ENCODE results near the gene GID8. TPM values are rescaled to one million over a fixed set of nuclear protein-coding genes. Genes with fewer than 3 reads are reported as not detected.

GID8 gene
- total RNA-seq, 2 donors from 2014 or later, result 33.4 to 39.9 TPM

DNA sequence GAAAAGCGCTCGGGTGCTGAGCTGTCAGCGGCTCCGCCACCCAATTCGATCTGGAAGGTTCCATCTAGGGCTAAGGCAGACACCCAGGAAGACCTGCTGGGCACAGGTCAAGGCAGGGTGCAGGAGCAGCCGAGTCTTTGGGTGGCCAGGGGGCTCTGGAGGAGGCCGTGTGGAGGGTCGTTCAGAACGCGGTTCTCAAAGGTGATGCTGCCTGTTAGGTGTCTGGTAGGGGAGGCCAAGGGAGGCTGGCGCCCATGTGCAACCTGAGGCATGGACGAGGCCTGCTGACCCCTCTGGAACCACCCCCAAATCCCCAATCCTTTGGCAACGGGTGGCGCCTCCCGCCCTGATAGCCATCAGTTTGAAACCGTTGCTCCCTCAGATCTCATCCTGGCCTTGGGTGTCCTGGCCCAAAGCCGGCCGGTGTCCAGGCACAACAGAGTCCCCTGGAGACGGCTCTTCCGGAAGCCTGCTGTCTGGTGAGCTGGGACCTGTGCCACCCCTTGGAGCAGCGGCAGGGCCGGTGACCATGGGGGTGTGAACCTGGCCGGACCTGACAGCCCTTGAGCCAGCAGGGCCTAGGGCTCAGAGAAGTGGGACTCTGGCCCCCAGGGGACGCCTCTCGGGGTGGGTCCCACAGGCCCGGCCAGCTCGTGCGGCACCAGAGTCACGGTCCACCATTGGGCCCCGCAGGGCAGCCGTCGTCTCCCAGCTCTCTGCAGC lies 25.1 kb downstream of the GID8 start:
- H3K4me1 Mint-ChIP-seq, result no peaks in the 10 kb centered on the region
- H3K27ac Mint-ChIP-seq, result no peak overlapping the region
- no peak for DNase-seq
- H3K36me3 Mint-ChIP-seq (ENCODE audit: low read depth), result no peaks in the 10 kb centered on the region
- ATAC-seq, result no peak
- H3K4me3 Mint-ChIP-seq, result no peak overlapping the region
- H3K27me3 Mint-ChIP-seq, result no peaks in the 10 kb centered on the region
- no peaks in the 10 kb centered on the region for H3K9me3 ChIP-seq (ENCODE audit: control insufficient read depth, low read length, poor library complexity, severe bottlenecking)

DNA sequence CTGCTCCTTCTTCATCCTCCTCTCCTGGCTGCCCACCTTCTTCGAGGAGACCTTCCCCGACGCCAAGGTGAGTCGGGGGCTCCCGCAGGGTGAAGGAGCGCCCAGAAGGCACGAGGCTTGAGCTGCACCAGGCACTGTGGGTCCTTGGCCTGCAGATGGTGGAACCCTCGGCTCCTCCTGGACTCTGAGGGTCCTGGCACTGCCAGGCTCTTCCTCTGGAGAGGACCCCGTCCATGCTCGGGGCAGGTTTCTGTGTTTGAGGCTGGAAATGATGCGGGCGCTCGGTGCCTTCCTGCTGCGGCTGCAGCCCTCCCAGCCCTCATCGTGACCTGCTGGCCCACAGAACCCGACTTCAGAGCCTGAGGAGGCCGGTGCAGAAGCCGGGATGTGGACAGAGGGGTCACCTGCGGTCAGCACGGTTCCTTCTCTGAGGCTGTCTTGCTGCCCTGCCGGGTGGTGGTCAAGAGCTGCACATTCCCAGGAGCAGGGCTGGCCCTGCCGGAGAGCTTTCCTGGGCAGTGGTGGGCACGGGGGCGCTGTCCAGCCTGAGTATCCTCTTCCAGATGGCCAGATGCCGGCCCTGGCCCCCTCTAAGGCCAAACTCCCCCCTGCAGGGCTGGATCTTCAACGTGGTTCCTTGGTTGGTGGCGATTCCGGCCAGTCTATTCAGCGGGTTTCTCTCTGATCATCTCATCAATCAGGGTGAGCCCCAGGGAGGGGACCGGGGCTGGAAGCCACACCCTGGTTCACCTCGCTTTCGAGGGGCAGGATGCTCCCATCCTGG lies 25.9 kb downstream of the GID8 start:
- no peak overlapping the region for H3K4me3 Mint-ChIP-seq
- ATAC-seq (no peak), DNase-seq (no peak)
- H3K9me3 ChIP-seq (ENCODE audit: control insufficient read depth, low read length, poor library complexity, severe bottlenecking), result no peaks in the 10 kb centered on the region
- H3K36me3 Mint-ChIP-seq (ENCODE audit: low read depth), result no peaks in the 10 kb centered on the region
- H3K4me1 Mint-ChIP-seq, result no peaks in the 10 kb centered on the region
- H3K27ac Mint-ChIP-seq, result no peak overlapping the region
- H3K27me3 Mint-ChIP-seq, result no peaks in the 10 kb centered on the region

DNA sequence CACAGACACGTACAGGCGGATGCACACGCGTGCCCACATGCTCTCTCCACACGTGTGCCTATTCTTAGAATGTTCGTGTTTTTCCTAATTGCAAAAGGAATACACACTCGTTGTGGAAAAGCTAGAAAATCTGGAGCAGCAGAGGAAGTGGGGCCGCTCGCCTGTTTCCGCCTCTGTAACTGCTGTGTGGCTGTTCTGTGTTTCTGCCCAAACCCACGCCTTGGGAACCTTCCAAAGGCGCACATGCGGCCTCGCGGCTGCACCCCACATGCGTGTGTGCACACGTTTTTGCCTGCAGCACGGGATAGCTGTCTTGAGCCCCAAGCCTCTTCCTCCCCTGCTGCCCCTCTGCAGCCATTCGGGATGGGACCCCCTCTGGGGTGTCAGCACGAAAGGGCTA lies 26.8 kb downstream of the GID8 start:
- Mint-ChIP-seq H3K36me3 (ENCODE audit: low read depth) (no peaks in the 10 kb centered on the region), H3K27ac (no peak overlapping the region), H3K4me3 (no peak overlapping the region), H3K4me1 (no peaks in the 10 kb centered on the region), H3K27me3 (no peaks in the 10 kb centered on the region)
- DNase-seq (no peak), ATAC-seq (no peak)
- no peaks in the 10 kb centered on the region for H3K9me3 ChIP-seq (ENCODE audit: control insufficient read depth, low read length, poor library complexity, severe bottlenecking)

DNA sequence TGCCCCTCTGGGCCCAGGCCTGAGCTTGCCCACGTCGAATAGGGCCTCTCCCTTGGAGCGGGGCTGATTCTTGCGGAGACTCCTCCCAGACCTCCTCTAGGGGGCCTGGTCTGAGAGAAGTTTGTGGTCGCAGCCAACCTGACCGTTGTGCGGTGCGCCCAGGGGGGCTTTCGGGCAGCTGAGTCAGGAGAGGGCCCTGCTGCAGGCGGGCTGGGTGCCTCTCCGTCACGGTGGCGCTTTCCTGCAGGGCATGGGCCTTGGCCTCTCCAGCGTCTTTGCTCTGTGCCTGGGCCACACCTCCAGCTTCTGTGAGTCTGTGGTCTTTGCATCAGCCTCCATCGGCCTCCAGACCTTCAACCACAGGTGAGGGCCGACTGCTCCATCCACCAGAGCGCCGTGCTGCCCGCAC lies 27.4 kb downstream of the GID8 start:
- peaks cover 4% of the 10 kb centered on the region for H3K27me3 Mint-ChIP-seq
- DNase-seq, result no peak
- no peak overlapping the region for H3K27ac Mint-ChIP-seq
- no peak overlapping the region for H3K4me3 Mint-ChIP-seq
- no peaks in the 10 kb centered on the region for H3K4me1 Mint-ChIP-seq
- H3K9me3 ChIP-seq (ENCODE audit: control insufficient read depth, low read length, poor library complexity, severe bottlenecking), result no peaks in the 10 kb centered on the region
- H3K36me3 Mint-ChIP-seq (ENCODE audit: low read depth), result no peaks in the 10 kb centered on the region
- ATAC-seq, result no peak

DNA sequence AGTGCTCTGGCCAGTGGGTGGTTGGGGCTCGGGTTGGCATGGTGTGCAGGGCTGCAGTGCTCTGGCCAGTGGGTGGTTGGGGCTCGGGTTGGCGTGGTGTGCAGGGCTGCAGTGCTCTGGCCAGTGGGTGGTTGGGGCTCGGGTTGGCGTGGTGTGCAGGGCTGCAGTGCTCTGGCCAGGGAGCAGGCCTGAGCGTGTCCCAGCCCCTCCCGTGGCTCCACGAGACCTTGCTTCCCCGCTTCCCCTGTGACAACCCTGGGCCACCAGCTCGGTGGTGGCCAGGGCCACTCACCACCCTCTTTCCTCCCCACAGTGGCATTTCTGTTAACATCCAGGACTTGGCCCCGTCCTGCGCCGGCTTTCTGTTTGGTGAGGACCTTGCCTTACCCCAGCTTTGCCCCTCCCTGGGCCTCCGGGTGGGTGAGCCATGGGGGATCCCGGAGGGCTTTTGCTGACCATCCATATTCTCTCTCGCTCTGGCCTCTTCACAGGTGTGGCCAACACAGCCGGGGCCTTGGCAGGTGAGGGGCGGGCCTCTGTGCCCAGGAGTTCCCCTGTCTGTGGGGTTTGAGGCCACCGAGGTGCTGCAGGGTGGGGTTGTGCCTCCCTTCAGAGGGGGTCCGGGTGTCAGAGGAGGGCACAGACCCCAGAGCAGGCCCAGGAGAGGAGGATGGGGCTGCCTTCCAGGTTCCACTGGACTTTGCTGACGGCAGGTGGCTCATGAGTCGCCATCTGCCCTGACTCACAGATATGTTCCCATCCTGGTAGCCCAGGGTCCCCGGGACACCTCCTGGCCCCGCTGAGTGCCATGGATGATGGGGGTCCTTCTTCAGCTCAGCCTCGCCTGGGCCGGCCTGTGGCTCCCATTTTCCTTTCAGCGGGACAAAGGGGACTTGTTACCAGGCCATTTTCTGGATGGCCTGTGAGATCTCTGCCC lies 28.5 kb downstream of the GID8 start:
- DNase-seq (no peak), ATAC-seq (no peak)
- H3K4me1 Mint-ChIP-seq, result peaks cover 3% of the 10 kb centered on the region
- no peaks in the 10 kb centered on the region for H3K9me3 ChIP-seq (ENCODE audit: control insufficient read depth, low read length, poor library complexity, severe bottlenecking)
- H3K36me3 Mint-ChIP-seq (ENCODE audit: low read depth), result peaks cover 3% of the 10 kb centered on the region
- H3K27me3 Mint-ChIP-seq, result peaks cover 10% of the 10 kb centered on the region
- H3K4me3 Mint-ChIP-seq, result no peak overlapping the region
- H3K27ac Mint-ChIP-seq, result no peak overlapping the region

DNA sequence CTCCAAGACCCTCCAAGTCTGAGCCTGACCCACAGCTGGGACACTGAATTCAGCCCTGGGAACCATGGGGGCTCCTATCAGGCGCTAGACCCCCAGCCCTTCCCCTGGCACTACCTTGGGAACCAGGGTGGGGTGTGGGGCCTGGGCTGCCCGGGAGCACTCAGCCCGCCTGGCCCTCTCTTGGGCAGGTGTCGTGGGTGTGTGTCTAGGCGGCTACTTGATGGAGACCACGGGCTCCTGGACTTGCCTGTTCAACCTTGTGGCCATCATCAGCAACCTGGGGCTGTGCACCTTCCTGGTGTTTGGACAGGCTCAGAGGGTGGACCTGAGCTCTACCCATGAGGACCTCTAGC lies 29.2 kb downstream of the GID8 start:
- H3K4me3 Mint-ChIP-seq, result no peak overlapping the region
- DNase-seq, result no peak

DNA sequence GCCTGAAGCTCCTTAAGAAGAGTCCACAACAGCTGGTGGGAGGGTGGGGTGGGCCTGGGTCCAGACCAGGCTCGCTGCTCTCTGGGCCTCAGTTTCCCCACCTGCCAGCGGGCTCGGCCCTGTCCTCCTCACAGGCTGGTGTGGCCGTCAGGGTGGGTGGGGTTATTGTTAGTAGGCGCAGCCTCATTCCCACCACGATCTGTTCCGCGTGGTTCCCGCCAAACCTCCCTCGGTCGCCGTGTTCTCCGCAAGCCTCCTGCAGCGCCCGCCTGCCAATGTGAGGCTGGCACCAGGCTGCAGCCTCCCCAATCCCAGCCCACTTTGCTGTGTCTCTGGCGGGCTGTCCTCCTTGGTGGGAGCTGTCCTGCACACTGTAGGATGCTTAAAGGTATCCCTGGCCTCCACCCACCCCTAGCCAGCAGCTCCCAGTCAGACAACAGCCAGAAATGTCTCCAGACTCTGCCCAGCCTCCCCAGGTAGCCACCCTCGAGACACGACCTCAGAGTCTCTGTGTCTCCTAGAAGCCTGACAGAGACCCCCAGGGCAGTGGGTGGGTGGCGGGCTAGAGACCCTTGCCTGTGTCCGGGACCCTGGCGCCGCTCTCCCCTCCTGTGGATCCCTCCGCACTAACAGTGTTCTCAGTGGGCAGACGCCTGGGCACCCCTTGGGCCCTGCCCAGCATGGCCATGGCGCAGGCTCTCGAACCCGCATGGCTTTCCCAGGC lies 29.8 kb downstream of the GID8 start:
- H3K4me1 Mint-ChIP-seq, result peaks cover 14% of the 10 kb centered on the region
- no peak overlapping the region for H3K27ac Mint-ChIP-seq
- DNase-seq (no peak), ATAC-seq (no peak)
- no peaks in the 10 kb centered on the region for H3K9me3 ChIP-seq (ENCODE audit: control insufficient read depth, low read length, poor library complexity, severe bottlenecking)
- H3K27me3 Mint-ChIP-seq, result peaks cover 22% of the 10 kb centered on the region
- H3K4me3 Mint-ChIP-seq, result no peak overlapping the region
- peaks cover 13% of the 10 kb centered on the region for H3K36me3 Mint-ChIP-seq (ENCODE audit: low read depth)

More for the DNA sequence above, 29.2 kb downstream of the GID8 start:
- no peak for ATAC-seq
- H3K36me3 Mint-ChIP-seq (ENCODE audit: low read depth), result peaks cover 10% of the 10 kb centered on the region
- H3K9me3 ChIP-seq (ENCODE audit: control insufficient read depth, low read length, poor library complexity, severe bottlenecking), result no peaks in the 10 kb centered on the region
- H3K4me1 Mint-ChIP-seq, result peaks cover 10% of the 10 kb centered on the region
- peaks cover 16% of the 10 kb centered on the region for H3K27me3 Mint-ChIP-seq
- no peak overlapping the region for H3K27ac Mint-ChIP-seq

DNA sequence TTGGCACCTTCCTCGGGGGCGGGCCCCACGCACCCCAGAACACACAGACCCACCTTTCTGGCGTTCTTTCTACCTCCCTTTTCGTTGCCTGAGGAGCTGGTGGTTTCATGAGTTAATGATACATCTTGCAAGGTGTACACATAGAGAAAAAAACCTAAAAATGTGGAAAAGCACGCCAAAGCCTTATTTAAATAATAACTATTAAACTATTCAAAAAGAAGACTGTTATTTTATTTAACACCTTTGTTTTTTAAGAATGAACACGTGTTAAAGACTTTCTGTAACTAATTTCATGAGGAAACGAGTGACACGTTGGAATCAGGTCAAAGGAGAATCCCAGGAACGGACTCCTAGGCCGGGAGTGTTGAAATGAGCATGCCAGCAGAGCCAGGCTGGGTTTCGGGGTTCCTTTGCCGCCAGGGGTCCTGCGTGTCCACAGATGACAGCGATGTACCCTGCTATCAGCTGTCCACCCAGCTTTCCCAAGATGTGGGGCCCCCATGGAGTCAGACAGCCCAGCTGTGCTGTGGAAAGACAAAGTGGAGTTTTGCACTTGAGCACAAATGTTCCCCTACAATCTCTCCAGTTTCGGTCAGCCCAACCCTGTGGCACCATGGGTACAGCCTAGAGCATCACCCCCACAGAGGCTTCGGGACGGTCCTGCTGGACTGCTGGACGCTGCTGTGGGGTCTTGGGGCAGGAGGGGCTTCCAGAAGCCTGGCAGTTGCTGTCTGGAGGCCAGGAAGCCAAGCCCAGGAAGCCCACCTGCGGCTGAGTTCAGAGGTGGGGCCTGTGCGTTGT lies 30.6 kb downstream of the GID8 start:
- Mint-ChIP-seq H3K27ac (no peak overlapping the region), H3K27me3 (peaks cover 23% of the 10 kb centered on the region), H3K4me3 (no peak overlapping the region), H3K36me3 (ENCODE audit: low read depth) (peaks cover 13% of the 10 kb centered on the region), H3K4me1 (peaks cover 15% of the 10 kb centered on the region)
- DNase-seq, result no peak
- no peaks in the 10 kb centered on the region for H3K9me3 ChIP-seq (ENCODE audit: control insufficient read depth, low read length, poor library complexity, severe bottlenecking)
- ATAC-seq, result no peak

DNA sequence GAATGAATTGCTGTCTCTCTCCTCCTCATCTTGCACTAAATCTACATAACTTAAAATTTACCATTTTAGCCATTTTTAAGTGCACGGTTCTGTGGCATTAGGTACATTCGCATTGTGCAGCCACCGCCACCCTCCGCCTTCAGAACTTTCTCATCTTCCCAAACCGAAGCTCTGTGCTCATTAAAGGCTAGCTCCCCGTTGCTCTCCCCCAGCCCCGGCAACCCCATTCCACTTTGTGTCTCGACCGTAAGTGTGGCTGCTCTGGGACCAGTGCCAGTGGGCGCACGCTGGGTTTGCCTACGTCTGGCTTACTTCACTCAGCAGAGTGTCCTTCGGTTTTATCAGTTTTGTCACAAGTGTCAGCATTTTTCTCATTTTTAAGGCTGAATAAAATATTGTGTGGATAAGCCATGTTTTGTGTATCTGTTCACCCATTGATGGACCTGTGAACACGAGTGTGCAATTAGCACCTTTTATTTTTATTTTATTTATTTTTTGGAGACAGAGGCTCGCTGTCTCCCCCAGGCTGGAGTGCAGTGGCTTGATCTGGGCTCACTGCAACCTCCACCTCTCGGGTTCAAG lies 31.3 kb downstream of the GID8 start:
- no peak for DNase-seq
- H3K9me3 ChIP-seq (ENCODE audit: control insufficient read depth, low read length, poor library complexity, severe bottlenecking), result no peaks in the 10 kb centered on the region
- H3K4me1 Mint-ChIP-seq, result peaks cover 16% of the 10 kb centered on the region
- no peak for ATAC-seq
- peaks cover 13% of the 10 kb centered on the region for H3K36me3 Mint-ChIP-seq (ENCODE audit: low read depth)
- no peak overlapping the region for H3K4me3 Mint-ChIP-seq
- peaks cover 30% of the 10 kb centered on the region for H3K27me3 Mint-ChIP-seq
- H3K27ac Mint-ChIP-seq, result no peak overlapping the region

DNA sequence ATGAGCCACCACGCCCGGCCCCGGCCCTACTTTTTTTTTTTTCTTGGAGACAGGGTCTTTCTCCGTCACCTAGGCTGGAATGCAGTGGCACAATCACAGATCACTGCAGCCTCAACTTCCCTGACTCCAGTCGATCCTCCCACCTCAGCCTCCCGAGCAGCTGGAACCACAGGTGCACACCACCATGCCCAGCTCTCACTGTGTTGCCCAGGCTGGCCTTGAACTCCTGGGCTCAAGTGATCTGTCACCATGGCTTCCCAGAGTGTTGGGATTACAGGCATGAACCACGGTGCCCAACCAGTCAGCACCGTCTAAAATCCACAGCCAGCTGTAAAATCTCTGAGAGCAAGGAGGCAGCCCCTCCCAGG lies 32.0 kb downstream of the GID8 start:
- Mint-ChIP-seq H3K27me3 (peaks cover 37% of the 10 kb centered on the region), H3K36me3 (ENCODE audit: low read depth) (peaks cover 13% of the 10 kb centered on the region), H3K27ac (no peak overlapping the region), H3K4me1 (peaks cover 18% of the 10 kb centered on the region), H3K4me3 (no peak overlapping the region)
- DNase-seq (no peak), ATAC-seq (no peak)
- H3K9me3 ChIP-seq (ENCODE audit: control insufficient read depth, low read length, poor library complexity, severe bottlenecking), result no peaks in the 10 kb centered on the region

DNA sequence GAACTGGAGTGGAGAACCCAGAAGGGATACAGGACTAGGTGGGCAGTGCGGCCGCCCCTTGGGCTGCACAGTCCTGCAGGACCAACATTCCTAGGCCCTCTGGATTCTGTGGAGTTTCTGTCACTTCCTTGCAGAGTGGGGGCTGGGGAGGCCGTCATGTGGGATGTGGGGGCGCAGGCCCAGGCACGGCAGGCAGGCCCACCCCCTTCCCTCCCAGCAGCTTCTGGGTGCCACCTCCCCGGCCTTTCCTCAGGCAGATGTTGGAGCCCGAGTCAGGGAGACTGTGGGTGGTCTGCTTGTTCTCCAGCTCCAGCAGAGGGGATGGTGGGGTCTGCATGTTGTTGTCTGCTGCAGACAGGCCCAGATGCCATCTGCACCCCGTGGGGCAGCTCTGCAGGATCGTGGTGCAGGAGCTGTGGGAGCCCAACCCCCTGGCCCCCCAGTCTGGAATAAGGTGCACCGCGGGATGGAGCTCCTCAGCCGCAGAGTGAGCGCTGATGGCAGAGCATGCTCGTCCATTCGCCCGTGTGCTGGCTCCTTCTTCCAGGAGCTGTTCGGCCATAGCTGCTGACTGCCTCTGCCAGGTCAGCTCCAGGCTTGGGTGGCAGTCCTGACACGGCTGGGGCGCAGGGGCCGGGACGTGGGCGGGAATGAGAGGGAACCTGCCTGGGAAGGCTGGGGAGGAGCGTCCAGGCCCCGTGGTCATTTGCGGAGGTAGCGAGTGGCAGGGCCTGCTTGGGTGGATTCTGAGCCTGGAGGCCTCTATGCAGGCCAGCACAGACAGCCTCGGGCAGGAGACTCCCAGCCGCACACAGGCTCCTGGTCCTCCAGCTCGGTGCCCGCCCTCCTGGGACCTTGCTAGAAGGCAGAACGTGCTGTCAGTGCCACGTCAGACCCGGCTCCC lies 32.6 kb downstream of the GID8 start:
- ATAC-seq (no peak), DNase-seq (no peak)
- H3K27me3 Mint-ChIP-seq, result peaks cover 40% of the 10 kb centered on the region
- H3K27ac Mint-ChIP-seq, result no peak overlapping the region
- no peak overlapping the region for H3K4me3 Mint-ChIP-seq
- no peaks in the 10 kb centered on the region for H3K9me3 ChIP-seq (ENCODE audit: control insufficient read depth, low read length, poor library complexity, severe bottlenecking)
- peaks cover 13% of the 10 kb centered on the region for H3K36me3 Mint-ChIP-seq (ENCODE audit: low read depth)
- H3K4me1 Mint-ChIP-seq, result peaks cover 18% of the 10 kb centered on the region
